ENCODE measurements around the gene COPS6. TPM values are rescaled to one million over a fixed set of nuclear protein-coding genes. Genes with fewer than 3 reads are reported as not detected.

COPS6 gene
- 69.6 and 80.0 TPM in 2 replicates for total RNA-seq
- polyA plus RNA-seq, result 277 and 315 TPM in 2 replicates

DNA sequence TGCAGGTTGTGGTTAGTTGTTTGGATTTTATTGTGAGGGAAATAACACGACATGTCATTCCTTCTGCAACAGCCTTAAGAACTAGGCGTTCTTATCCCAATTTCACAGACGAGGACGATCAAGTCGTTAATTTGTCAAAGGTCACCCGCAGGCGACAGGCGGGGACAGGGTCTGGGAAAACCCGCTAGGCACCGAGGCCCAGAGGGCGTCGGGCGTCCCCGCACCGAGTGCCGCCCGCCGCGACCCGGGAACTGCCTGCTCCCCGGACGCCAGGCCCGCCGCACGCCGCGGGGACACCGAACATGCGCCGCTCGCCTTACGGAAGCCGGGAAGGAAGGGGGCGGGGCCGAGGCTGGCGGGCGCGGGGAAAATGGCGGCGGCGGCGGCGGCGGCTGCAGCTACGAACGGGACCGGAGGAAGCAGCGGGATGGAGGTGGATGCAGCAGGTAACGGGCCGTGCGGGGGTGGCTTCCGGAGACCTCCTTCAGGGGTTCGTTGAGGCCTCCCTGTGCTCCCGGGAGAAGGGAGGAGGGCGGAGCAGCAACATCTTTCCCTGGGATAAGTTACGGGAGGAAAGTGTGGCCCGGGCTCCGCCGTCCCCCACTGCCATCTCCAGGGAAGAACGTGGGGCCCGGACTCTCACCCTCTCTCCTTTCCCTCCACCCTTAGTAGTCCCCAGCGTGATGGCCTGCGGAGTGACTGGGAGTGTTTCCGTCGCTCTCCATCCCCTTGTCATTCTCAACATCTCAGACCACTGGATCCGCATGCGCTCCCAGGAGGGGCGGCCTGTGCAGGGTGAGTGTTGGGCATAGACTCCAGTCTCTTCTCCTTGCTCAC lies at the start of gene COPS6:
Gene COPS6 (plus strand): TSS at position 349 of the 837 bp plus-strand sequence. CDS start 22 bp downstream, at position 371.
- Histone ChIP-seq H3K4me1 (ENCODE audit: low read depth) (peaks cover 2% of the 10 kb centered on the region), H3K27me3 (no peaks in the 10 kb centered on the region), H3K36me3 (peaks cover 34% of the 10 kb centered on the region), H3K27ac (peak within 1 kb of the TSS; percentile 80), H3K9me3 (ENCODE audit: low read depth) (no peaks in the 10 kb centered on the region), H3K4me3 (peak within 1 kb of the TSS; percentile 67)
- DNase-seq (ENCODE audit: low read depth in 1 of 2, low spot score in 1 of 2), result peak; percentile 81 to 85
- TF ChIP-seq, protein P1, sequence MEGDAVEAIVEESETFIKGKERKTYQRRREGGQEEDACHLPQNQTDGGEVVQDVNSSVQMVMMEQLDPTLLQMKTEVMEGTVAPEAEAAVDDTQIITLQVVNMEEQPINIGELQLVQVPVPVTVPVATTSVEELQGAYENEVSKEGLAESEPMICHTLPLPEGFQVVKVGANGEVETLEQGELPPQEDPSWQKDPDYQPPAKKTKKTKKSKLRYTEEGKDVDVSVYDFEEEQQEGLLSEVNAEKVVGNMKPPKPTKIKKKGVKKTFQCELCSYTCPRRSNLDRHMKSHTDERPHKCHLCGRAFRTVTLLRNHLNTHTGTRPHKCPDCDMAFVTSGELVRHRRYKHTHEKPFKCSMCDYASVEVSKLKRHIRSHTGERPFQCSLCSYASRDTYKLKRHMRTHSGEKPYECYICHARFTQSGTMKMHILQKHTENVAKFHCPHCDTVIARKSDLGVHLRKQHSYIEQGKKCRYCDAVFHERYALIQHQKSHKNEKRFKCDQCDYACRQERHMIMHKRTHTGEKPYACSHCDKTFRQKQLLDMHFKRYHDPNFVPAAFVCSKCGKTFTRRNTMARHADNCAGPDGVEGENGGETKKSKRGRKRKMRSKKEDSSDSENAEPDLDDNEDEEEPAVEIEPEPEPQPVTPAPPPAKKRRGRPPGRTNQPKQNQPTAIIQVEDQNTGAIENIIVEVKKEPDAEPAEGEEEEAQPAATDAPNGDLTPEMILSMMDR (IDR thresholded peaks at IDR 0.05; ENCODE audit: low read depth, low read length), result no peak

DNA sequence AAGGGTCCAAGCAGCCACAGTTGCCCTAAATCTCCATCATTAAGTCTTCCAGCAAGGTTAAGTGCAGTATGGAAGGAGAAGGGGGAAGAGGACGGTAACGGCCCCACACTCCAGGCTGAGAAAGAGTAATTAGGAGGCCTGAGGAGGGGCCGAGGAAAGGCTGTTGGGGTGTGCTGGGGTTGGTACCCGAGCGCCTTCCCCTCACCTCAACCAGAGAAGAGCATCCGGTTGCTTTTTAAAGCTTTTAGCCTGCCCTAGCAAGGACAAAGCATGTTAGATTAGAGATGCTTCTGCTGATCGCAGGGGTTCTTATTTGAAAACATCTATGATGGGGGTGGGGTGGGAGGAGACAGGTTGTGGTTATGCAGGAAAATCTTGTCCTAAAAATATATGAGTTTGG lies 48.2 kb upstream of the COPS6 start:
- TF ChIP-seq, protein P1 (IDR thresholded peaks at IDR 0.05; ENCODE audit: low read depth, low read length), result no peak
- Histone ChIP-seq H3K27me3 (no peaks in the 10 kb centered on the region), H3K4me3 (no peak overlapping the region), H3K9me3 (ENCODE audit: low read depth) (no peaks in the 10 kb centered on the region), H3K36me3 (peaks cover 24% of the 10 kb centered on the region), H3K27ac (no peak overlapping the region), H3K4me1 (ENCODE audit: low read depth) (no peaks in the 10 kb centered on the region)
- no peak for DNase-seq (ENCODE audit: low read depth in 1 of 2, low spot score in 1 of 2)

DNA sequence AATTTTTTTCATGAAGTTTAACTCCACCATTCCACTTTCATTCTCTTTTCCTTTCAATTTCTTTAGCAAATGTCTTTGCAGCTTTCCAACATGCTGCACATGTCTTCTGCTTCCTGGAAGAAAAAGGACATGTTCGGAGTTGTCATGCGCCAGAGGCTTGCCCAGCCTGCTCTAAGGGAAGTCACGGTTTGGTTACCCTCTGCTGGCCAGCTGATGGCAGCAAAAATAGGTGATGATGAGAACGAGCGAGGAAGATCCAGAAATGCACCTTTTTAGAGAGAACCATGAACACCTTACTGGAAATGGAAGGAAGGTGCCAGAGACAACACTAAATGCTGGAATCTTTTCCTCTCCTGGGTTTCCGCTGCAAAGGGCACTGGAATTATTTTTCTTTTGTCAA lies 44.1 kb upstream of the COPS6 start:
- DNase-seq (ENCODE audit: low read depth in 1 of 2, low spot score in 1 of 2), result no peak
- peaks cover 3% of the 10 kb centered on the region for H3K4me1 ChIP-seq (ENCODE audit: low read depth)
- no peaks in the 10 kb centered on the region for H3K36me3 ChIP-seq
- H3K9me3 ChIP-seq (ENCODE audit: low read depth), result no peaks in the 10 kb centered on the region
- H3K4me3 ChIP-seq, result no peak overlapping the region
- no peaks in the 10 kb centered on the region for H3K27me3 ChIP-seq
- H3K27ac ChIP-seq, result no peak overlapping the region
- TF ChIP-seq, protein P1 (IDR thresholded peaks at IDR 0.05; ENCODE audit: low read depth, low read length), result no peak

DNA sequence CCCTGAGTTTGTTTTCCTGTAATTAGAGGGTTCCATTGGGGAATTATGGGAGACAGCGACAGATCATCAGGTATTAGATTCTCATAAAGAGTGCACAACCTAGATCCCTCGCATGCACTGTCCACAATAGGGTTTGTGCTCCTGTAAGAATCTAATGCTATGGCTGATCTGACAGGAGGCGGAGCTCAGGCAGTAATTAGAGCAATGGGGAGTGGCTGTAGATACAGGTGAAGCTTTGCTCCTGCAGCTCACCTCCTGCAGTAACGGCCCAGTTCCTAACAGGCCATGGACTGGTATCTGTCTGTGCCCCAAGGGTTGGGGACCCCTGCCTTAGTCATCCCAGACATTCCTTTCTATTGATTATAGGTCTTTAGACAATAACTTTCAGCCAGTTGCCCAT lies 40.1 kb upstream of the COPS6 start:
- Histone ChIP-seq H3K9me3 (ENCODE audit: low read depth) (no peaks in the 10 kb centered on the region), H3K36me3 (no peaks in the 10 kb centered on the region), H3K4me3 (peak overlapping the region; percentile 95), H3K27ac (no peak overlapping the region), H3K4me1 (ENCODE audit: low read depth) (peaks cover 3% of the 10 kb centered on the region), H3K27me3 (no peaks in the 10 kb centered on the region)
- no peak for DNase-seq (ENCODE audit: low read depth in 1 of 2, low spot score in 1 of 2)
- TF ChIP-seq, protein P1 (IDR thresholded peaks at IDR 0.05; ENCODE audit: low read depth, low read length), result no peak

DNA sequence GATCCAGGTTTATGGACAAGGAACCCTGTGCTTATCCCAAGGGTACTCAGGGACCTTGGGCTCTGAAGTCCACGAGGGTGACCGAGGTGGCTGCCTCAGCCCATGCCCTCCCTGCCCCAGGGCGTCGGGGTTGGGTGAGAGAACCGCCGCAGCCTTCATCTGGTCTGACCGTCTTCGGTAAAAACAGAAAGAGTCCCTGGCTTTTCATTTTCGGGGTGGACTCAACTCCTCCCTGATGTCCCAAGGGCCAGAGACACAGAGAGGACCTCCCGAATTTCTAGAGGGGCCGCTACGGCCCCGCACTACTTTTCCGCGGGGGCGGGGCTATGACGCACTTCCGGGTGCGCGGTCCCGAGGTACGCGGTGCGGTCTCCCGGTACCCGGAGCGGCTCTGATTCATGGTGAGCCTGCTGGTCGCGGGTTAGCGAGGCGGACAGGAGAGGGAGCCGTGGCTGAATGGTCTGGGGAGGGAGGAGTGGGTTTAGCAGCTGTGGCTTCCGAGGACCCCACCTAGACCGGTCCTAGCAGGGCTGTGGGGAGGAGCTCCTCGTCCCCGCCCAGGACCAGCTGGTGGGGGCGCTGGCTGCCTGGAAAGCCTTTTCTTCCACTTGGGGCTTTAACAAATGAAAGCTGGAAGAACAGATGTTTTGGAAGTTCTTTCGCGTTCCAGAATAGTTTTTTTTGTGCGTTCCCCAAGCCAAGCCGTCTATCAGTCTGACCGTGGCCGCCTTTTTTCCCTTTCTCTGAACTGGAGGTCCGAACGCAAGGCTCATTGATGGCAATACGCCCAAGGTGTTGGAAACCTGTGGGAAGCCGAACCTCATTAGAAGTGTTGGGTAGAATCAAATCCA lies 39.1 kb upstream of the COPS6 start, which contains the start of gene ZSCAN21:
Gene ZSCAN21 (plus strand): TSS at position 334 of the 851 bp plus-strand sequence. CDS start 7,233 bp downstream, outside the sequence.
- Histone ChIP-seq H3K4me3 (peak within 1 kb of the TSS; percentile 95), H3K36me3 (no peaks in the 10 kb centered on the region), H3K27ac (peak within 1 kb of the TSS; percentile 96), H3K27me3 (no peaks in the 10 kb centered on the region), H3K9me3 (ENCODE audit: low read depth) (no peaks in the 10 kb centered on the region), H3K4me1 (ENCODE audit: low read depth) (peaks cover 3% of the 10 kb centered on the region)
- DNase-seq (ENCODE audit: low read depth in 1 of 2, low spot score in 1 of 2), result peak; percentile 86 to 88
- TF ChIP-seq, protein P1 (IDR thresholded peaks at IDR 0.05; ENCODE audit: low read depth, low read length), result peak; percentile 29

All from cardiac muscle cell (in vitro differentiated cells and primary cell).